Measurements from ENCODE around the gene ERBB2.
"Not testable (repeated sequence)": the region's sequence is repeated elsewhere in the genome, so short reads cannot be mapped to it uniquely, and the experiment has no call there.

Gene ERBB2

GRCh38 chr17:39703913-39704312 lies 4.0 kb downstream of the ERBB2 start:
- DNase-seq (ENCODE audit: low read depth, low spot score): no peak

DNA sequence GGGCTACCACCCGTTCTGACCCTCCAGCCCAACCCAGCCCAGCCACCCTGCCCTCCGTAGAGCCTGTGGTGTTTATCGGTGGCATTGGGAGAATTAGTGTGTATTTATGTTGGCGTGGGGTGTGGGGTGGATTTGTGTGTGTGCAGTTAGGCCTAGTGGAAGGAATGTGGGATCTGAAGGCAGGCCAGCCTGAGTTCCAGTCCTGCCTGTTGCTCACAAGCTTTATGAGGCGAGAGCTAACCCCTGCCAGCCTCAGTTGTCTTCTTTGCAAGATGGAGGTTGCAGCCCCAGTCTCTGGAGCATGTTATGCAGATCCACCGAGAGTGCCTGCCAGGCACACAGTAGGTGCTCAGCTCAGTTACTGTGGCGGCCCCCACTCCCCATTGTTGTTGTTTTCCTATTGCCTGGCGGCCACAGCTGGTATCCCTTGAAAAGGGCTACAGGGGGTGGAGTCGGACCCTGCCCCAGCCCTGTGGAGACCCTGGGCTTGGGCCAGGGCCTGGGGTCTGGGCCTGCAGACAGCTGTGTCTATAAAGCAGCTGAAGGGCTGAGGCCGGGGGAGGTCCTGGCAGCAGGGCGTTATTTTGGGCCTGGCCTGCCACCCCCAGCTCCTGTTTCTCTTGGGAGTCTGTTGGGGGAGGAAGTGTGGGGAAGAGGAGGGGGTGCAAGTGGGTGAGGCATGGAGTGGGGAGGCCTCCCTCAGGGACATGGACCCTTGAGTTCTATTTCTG lies 5.1 kb downstream of the ERBB2 start:
- no peak for DNase-seq (ENCODE audit: low read depth, low spot score)

GRCh38 chr17:39705786-39706348 lies 6.0 kb downstream of the ERBB2 start:
- no peak for DNase-seq (ENCODE audit: low read depth, low spot score)

GRCh38 chr17:39706383-39706782 lies 6.5 kb downstream of the ERBB2 start:
- no peak for DNase-seq (ENCODE audit: low read depth, low spot score)

GRCh38 chr17:39706921-39707337 lies 7.1 kb downstream of the ERBB2 start:
- DNase-seq (ENCODE audit: low read depth, low spot score): no peak

DNA sequence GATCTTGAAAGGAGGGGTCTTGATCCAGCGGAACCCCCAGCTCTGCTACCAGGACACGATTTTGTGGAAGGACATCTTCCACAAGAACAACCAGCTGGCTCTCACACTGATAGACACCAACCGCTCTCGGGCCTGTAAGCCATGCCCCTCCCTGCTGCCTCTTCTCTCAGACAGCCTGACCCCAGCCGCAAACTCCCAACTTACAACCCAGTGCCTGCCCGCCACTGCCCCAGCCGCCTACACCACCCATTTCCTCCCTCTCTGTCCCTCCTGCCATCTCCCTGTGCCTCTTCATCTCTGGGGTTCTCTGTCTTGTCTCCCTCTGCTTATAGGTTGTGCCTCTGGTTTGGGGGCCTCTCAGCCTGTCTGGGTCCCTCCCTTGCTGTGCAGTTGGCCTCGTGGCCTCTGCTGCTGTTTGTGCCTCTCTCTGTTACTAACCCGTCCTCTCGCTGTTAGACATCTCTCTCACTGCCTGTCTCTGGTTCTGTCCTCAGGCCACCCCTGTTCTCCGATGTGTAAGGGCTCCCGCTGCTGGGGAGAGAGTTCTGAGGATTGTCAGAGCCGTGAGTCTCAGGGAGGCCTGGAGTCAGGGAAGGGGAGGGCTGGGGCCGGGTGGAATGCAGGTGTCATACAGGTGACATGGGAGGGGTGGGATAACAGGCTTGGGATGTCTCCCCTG lies 9.6 kb downstream of the ERBB2 start:
- DNase-seq (ENCODE audit: low read depth, low spot score): no peak

- no peak for DNase-seq (ENCODE audit: low read depth, low spot score)
Measured at GRCh38 chr17:39709998-39710964, 10.4 kb downstream of the ERBB2 start.

- DNase-seq (ENCODE audit: low read depth, low spot score): not testable (repeated sequence)
Measured at GRCh38 chr17:39711071-39711470, 11.2 kb downstream of the ERBB2 start.

DNA sequence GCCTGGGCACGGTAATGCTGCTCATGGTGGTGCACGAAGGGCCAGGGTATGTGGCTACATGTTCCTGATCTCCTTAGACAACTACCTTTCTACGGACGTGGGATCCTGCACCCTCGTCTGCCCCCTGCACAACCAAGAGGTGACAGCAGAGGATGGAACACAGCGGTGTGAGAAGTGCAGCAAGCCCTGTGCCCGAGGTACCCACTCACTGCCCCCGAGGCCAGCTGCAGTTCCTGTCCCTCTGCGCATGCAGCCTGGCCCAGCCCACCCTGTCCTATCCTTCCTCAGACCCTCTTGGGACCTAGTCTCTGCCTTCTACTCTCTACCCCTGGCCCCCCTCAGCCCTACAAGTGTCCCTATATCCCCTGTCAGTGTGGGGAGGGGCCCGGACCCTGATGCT lies 12.0 kb downstream of the ERBB2 start:
- DNase-seq (ENCODE audit: low read depth, low spot score): no peak

GRCh38 chr17:39714234-39714633 lies 14.4 kb downstream of the ERBB2 start:
- DNase-seq (ENCODE audit: low read depth, low spot score): no peak

DNA sequence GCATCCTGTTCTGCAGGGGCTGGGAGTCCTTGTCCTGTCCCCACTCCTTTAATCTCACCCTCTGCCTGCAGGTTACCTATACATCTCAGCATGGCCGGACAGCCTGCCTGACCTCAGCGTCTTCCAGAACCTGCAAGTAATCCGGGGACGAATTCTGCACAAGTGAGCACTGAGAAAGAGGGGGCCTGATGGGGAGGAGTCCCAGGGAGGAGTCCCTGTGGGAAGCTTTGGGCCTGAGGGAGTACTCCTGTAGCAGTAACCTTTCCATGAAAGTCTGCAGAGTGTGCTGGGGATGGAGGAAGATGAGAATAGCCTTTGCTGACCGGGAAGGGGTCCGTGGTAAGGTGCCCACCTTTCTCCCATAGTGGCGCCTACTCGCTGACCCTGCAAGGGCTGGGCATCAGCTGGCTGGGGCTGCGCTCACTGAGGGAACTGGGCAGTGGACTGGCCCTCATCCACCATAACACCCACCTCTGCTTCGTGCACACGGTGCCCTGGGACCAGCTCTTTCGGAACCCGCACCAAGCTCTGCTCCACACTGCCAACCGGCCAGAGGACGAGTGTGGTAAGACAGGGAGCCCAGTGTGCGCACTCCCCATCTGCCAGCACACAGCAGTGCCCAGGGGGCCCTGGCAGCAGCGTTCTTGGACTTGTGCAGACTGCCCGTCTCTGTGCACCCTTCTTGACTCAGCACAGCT lies 15.7 kb downstream of the ERBB2 start:
- DNase-seq (ENCODE audit: low read depth, low spot score): no peak

DNA sequence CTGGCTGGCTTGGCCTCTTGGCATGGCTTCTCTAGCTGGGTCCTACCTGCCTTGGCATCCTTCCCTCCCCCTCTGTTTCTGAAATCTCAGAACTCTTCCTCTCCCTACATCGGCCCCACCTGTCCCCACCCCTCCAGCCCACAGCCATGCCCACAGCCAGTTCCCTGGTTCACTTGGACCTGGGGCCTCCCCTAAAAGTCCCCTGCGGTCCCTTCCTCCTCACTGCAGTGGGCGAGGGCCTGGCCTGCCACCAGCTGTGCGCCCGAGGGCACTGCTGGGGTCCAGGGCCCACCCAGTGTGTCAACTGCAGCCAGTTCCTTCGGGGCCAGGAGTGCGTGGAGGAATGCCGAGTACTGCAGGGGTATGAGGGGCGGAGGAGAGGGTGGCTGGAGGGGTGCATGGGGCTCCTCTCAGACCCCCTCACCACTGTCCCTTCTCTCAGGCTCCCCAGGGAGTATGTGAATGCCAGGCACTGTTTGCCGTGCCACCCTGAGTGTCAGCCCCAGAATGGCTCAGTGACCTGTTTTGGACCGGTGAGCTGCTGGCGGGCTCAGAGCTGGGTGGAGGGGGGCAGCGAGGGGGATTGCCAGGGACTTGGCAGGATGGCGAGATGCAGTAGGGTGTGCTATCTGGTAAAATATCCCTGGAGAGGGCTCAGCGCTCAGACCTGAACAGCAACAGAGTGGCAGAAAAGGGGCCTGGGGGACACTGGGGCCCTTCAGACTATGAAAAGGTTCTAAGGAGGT lies 16.4 kb downstream of the ERBB2 start:
- DNase-seq (ENCODE audit: low read depth, low spot score): no peak

DNA sequence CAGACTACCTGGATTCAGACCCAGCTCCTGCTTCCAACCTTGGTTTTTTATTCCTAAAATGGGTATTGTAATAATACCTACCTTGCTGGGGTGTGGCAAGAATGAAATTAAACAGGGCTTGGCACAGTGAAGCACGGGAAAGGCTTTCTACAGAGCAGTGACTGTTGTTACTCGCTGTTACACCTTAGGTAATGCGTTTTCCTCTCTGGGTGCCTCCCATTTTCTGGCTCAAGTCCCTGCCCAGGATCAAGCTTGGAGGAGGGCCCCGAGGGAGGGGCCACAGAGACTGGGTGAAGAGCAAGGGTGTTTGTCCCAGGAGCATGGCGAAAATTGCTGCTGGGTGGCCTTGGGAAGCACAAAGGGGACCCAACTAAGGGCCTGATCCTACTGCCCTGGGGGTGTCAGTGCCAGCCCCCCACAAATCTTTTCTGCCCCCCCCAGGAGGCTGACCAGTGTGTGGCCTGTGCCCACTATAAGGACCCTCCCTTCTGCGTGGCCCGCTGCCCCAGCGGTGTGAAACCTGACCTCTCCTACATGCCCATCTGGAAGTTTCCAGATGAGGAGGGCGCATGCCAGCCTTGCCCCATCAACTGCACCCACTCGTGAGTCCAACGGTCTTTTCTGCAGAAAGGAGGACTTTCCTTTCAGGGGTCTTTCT lies 17.1 kb downstream of the ERBB2 start:
- no peak for DNase-seq (ENCODE audit: low read depth, low spot score)

GRCh38 chr17:39717660-39718059 lies 17.8 kb downstream of the ERBB2 start:
- no peak for DNase-seq (ENCODE audit: low read depth, low spot score)

GRCh38 chr17:39719563-39720355 lies 19.9 kb downstream of the ERBB2 start:
- no peak for DNase-seq (ENCODE audit: low read depth, low spot score)

GRCh38 chr17:39722104-39722503 lies 22.2 kb downstream of the ERBB2 start:
- no peak for DNase-seq (ENCODE audit: low read depth, low spot score)

DNA sequence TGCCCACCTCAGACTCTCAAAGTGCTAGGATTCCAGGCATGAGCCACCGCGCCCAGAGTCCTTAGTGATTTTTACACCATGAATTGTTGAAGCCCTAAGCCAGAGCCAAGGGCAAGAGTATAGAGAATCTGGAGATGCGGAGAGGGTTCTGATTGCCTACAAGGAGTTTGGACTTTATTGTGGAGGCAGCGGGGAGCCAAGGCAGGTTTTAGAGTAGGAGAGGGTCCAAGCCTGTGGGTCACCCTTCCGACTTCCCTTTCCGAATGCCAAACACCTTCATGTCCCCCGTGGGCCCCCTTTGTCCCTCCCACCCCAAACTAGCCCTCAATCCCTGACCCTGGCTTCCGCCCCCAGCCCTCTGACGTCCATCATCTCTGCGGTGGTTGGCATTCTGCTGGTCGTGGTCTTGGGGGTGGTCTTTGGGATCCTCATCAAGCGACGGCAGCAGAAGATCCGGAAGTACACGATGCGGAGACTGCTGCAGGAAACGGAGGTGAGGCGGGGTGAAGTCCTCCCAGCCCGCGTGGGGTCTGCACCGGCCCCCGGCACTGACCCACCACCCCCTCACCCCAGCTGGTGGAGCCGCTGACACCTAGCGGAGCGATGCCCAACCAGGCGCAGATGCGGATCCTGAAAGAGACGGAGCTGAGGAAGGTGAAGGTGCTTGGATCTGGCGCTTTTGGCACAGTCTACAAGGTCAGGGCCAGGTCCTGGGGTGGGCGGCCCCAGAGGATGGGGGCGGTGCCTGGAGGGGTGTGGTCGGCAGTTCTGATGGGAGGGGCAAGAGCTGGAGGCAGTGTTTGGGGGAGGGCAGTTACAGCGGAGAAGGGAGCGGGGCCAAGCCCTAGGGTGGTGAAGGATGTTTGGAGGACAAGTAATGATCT lies 23.3 kb downstream of the ERBB2 start:
- DNase-seq (ENCODE audit: low read depth, low spot score): no peak

DNA sequence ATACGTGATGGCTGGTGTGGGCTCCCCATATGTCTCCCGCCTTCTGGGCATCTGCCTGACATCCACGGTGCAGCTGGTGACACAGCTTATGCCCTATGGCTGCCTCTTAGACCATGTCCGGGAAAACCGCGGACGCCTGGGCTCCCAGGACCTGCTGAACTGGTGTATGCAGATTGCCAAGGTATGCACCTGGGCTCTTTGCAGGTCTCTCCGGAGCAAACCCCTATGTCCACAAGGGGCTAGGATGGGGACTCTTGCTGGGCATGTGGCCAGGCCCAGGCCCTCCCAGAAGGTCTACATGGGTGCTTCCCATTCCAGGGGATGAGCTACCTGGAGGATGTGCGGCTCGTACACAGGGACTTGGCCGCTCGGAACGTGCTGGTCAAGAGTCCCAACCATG lies 24.9 kb downstream of the ERBB2 start:
- DNase-seq (ENCODE audit: low read depth, low spot score): no peak
